ENCODE results near the gene KCNAB1. TPM values are rescaled to one million over a fixed set of nuclear protein-coding genes. Genes with fewer than 3 reads are reported as not detected.
"Not testable (repeated sequence)": the region's sequence is repeated elsewhere in the genome, so short reads cannot be mapped to it uniquely, and the experiment has no call there.

KCNAB1 gene
- total RNA-seq, 2 experiments from 2014 or later = 0.09 TPM; not detected in 1

DNA sequence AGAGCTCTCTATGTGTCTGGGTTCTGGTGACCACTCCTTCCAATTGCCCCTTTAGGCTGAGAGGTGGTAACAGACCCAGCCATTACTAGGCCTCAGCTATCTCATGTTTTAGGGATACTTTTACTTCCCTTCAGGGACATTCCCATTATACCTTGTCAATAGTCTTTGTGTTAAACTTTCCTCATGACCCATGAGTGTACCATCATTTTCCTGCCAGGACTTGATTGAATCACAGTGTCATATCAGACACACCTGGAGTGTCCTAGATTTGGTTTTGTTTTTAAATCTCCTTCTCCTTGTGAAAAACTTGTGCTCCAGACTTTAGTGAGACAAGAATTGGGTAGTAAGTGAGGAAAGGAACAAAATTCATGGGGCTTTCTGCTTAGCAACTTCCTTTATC, 136.6 kb downstream of the KCNAB1 start:
- H3K36me3 Mint-ChIP-seq = no peaks in the 10 kb centered on the region
- no peaks in the 10 kb centered on the region for H3K4me1 Mint-ChIP-seq
- POLR2A ChIA-PET = no interaction called here
- no peak overlapping the region for H3K4me3 Mint-ChIP-seq
- no peak for ATAC-seq (ENCODE audit: low read depth)
- no peak for DNase-seq
- H3K9me3 Mint-ChIP-seq = no peaks in the 10 kb centered on the region
- no peak overlapping the region for H3K27ac Mint-ChIP-seq
- peaks cover 11% of the 10 kb centered on the region for H3K27me3 Mint-ChIP-seq

DNA sequence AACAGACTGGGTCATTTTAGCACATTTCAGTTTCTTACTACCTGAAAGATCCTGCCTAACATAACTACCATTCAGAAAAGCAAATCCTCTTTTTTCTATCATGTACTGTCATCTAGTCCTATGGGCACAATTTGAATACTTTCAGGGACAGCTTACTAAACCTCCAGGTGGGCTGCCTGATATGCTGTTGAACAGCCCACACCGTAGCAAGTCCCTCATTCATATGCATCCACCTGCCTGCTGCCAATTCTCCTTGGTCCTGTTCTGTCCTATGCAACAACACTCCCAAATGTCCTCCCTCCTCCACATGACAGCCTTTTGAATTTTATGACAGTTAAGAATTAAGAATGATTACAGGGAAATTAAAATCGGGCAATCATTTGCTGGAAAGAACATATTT, 137.9 kb downstream of the KCNAB1 start:
- POLR2A ChIA-PET = no interaction called here
- Mint-ChIP-seq H3K27ac (no peak overlapping the region), H3K4me3 (no peak overlapping the region), H3K36me3 (no peaks in the 10 kb centered on the region), H3K27me3 (peaks cover 22% of the 10 kb centered on the region), H3K4me1 (no peaks in the 10 kb centered on the region), H3K9me3 (no peaks in the 10 kb centered on the region)
- DNase-seq (no peak), ATAC-seq (ENCODE audit: low read depth) (no peak)

DNA sequence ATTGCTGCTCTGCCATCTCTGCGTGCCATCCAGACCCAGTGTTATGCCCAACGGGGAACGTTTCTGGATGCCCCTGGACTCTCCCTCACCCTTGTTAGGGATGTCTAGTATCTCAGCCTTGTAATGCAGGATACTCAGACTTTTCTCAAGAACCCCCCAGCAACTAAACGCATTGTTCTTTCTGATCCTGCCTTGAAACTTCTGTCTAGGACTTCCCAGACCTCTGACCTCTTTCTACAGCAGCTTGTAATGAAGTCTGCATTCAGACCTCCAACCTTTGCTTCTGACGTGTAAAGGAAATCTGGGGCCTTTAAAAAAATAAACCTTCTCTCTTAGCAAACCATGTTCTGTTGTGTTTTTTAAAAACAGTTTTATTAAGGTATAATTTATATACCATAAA, 139.5 kb downstream of the KCNAB1 start:
- Mint-ChIP-seq H3K27ac (no peak overlapping the region), H3K9me3 (no peaks in the 10 kb centered on the region), H3K36me3 (no peaks in the 10 kb centered on the region), H3K27me3 (peaks cover 21% of the 10 kb centered on the region), H3K4me3 (no peak overlapping the region), H3K4me1 (no peaks in the 10 kb centered on the region)
- POLR2A ChIA-PET = no interaction called here
- DNase-seq (no peak), ATAC-seq (ENCODE audit: low read depth) (no peak)

GRCh38 chr3:156260331-156260730, 140.0 kb downstream of the KCNAB1 start:
- Mint-ChIP-seq H3K36me3 (no peaks in the 10 kb centered on the region), H3K4me3 (no peak overlapping the region), H3K27me3 (peaks cover 20% of the 10 kb centered on the region), H3K9me3 (no peaks in the 10 kb centered on the region), H3K4me1 (no peaks in the 10 kb centered on the region), H3K27ac (no peak overlapping the region)
- DNase-seq (no peak), ATAC-seq (ENCODE audit: low read depth) (no peak)
- POLR2A ChIA-PET = no interaction called here

DNA sequence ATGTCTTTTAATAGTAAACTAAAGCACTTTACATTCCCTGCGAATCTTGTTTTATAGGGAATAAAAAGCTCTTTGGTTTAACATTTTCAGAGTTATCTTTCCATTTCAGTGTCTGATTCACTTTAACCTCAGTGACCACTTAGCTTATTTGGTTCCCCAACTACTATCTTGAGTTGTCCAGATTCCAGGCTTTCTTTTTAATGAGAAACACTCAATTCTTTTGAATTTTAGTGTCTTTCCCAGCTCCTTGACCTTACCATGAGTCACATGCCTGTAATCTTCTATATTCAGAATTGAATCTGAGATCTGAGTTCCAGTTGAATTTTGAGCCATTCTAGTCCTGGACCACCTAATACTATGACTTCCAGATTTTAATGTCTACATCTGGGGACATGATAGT, 144.4 kb downstream of the KCNAB1 start:
- Mint-ChIP-seq H3K4me1 (no peaks in the 10 kb centered on the region), H3K9me3 (no peaks in the 10 kb centered on the region), H3K27ac (no peak overlapping the region), H3K4me3 (no peak overlapping the region), H3K36me3 (no peaks in the 10 kb centered on the region), H3K27me3 (peaks cover 15% of the 10 kb centered on the region)
- no peak for ATAC-seq (ENCODE audit: low read depth)
- no peak for DNase-seq
- POLR2A ChIA-PET = no interaction called here

GRCh38 chr3:156271508-156271907, 151.1 kb downstream of the KCNAB1 start:
- H3K27ac Mint-ChIP-seq = no peak overlapping the region
- H3K27me3 Mint-ChIP-seq = peaks cover 14% of the 10 kb centered on the region
- DNase-seq = no peak
- ATAC-seq (ENCODE audit: low read depth) = no peak
- H3K9me3 Mint-ChIP-seq = no peaks in the 10 kb centered on the region
- no peaks in the 10 kb centered on the region for H3K4me1 Mint-ChIP-seq
- no peaks in the 10 kb centered on the region for H3K36me3 Mint-ChIP-seq
- POLR2A ChIA-PET = no interaction called here
- no peak overlapping the region for H3K4me3 Mint-ChIP-seq

GRCh38 chr3:156271995-156272719, 151.8 kb downstream of the KCNAB1 start:
- no peak for ATAC-seq (ENCODE audit: low read depth)
- no peak for DNase-seq
- H3K27me3 Mint-ChIP-seq = peaks cover 14% of the 10 kb centered on the region
- no peaks in the 10 kb centered on the region for H3K36me3 Mint-ChIP-seq
- POLR2A ChIA-PET = no interaction called here
- no peaks in the 10 kb centered on the region for H3K4me1 Mint-ChIP-seq
- no peak overlapping the region for H3K4me3 Mint-ChIP-seq
- no peaks in the 10 kb centered on the region for H3K9me3 Mint-ChIP-seq
- no peak overlapping the region for H3K27ac Mint-ChIP-seq

DNA sequence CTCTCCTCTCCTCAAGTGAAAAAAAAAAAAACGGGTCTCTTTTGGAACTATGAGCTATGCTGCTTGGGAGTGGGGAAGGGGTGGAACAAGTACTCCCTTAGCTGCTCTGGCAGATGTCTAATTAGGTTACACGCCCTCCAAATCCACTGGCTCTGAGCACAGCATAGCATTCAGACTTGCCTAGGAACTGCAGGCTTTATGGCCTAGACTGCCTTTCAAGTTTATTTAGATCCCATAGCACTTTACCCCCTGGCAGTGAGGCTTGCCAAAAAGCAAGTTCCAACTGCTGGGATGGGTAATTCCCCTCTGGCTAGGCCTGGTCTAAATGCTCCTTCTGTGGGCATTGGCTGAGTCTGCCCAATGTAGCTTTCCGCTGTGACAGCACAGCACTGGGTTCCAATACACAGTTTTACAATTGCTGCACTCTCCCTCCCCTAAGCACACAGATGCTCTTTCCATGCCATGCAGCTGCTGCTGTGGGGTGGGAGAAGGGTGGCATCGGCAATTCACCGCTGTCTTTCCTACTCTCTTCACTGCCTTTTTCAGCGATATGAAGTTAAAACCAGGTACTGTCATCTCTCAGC, 152.8 kb downstream of the KCNAB1 start:
- H3K27me3 Mint-ChIP-seq = peaks cover 14% of the 10 kb centered on the region
- DNase-seq (no peak), ATAC-seq (ENCODE audit: low read depth) (no peak)
- POLR2A ChIA-PET = no interaction called here
- no peaks in the 10 kb centered on the region for H3K4me1 Mint-ChIP-seq
- no peaks in the 10 kb centered on the region for H3K36me3 Mint-ChIP-seq
- no peak overlapping the region for H3K4me3 Mint-ChIP-seq
- H3K27ac Mint-ChIP-seq = no peak overlapping the region
- no peaks in the 10 kb centered on the region for H3K9me3 Mint-ChIP-seq

DNA sequence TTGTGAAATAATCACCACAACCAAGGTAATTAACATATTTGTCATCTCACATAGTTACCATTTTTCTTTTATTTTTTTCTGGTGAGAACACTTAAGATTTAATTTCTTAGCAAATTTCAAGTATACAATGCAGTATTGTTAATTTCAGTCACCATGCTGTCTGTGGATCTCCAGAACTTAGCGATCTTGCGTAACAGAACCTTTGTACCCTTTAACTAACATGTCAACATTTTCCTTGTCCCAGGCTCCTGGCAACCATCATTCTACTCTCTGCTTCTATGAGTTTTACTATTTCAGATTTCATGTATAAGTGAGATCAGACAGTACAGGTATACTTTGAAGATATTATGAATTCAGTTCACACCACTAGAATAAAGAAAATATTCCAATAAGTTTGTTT, 154.4 kb downstream of the KCNAB1 start:
- Mint-ChIP-seq H3K36me3 (no peaks in the 10 kb centered on the region), H3K4me3 (no peak overlapping the region), H3K9me3 (no peaks in the 10 kb centered on the region), H3K4me1 (no peaks in the 10 kb centered on the region), H3K27me3 (peaks cover 16% of the 10 kb centered on the region), H3K27ac (no peak overlapping the region)
- DNase-seq (no peak), ATAC-seq (ENCODE audit: low read depth) (no peak)
- POLR2A ChIA-PET = no interaction called here

DNA sequence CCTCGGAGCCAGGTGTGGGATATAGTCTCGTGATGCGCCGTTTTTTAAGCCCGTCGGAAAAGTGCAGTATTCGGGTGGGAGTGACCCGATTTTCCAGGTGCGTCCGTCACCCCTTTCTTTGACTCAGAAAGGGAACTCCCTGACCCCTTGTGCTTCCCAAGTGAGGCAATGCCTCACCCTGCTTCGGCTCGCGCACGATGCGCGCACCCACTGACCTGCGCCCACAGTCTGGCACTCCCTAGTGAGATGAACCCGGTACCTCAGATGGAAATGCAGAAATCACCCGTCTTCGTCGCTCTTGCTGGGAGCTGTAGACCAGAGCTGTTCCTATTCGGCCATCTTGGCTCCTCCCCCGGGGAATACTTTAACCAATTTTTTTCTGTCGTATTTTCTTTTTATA, 164.3 kb downstream of the KCNAB1 start:
- POLR2A ChIA-PET; H3K9me3 Mint-ChIP-seq; H3K27ac Mint-ChIP-seq; H3K4me3 Mint-ChIP-seq; DNase-seq; H3K36me3 Mint-ChIP-seq; H3K4me1 Mint-ChIP-seq; ATAC-seq (ENCODE audit: low read depth): not testable (repeated sequence)
- H3K27me3 Mint-ChIP-seq = peaks cover 16% of the 10 kb centered on the region

DNA sequence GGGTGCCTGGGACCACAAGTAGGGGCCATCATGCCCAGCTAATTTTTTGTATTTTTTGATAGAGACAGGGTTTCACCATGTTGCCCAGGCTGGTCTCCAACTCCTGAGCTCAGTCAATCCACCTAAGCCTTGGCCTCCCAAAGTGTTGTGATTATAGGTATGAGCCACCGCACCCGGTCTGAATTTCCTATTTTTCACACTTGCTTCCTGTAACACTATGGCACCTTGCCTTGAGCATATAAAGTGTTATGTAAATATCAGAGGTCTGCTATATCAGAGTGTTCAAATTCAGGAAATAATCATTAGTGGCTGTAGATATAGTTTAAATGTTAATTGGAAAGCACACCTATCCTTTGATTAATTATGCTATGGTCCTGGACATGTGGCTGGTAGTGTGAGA, 165.2 kb downstream of the KCNAB1 start:
- Mint-ChIP-seq H3K9me3 (no peaks in the 10 kb centered on the region), H3K4me1 (no peaks in the 10 kb centered on the region), H3K36me3 (no peaks in the 10 kb centered on the region), H3K27ac (no peak overlapping the region), H3K27me3 (peaks cover 26% of the 10 kb centered on the region), H3K4me3 (no peak overlapping the region)
- POLR2A ChIA-PET = no interaction called here
- no peak for DNase-seq
- ATAC-seq (ENCODE audit: low read depth) = no peak

- Mint-ChIP-seq H3K27ac (no peak overlapping the region), H3K4me3 (no peak overlapping the region), H3K27me3 (peaks cover 64% of the 10 kb centered on the region), H3K4me1 (no peaks in the 10 kb centered on the region), H3K9me3 (no peaks in the 10 kb centered on the region), H3K36me3 (no peaks in the 10 kb centered on the region)
- DNase-seq (no peak), ATAC-seq (ENCODE audit: low read depth) (no peak)
- POLR2A ChIA-PET = no interaction called here
Measured at GRCh38 chr3:156290924-156291271, 170.5 kb downstream of the KCNAB1 start.

- Mint-ChIP-seq H3K4me1 (no peaks in the 10 kb centered on the region), H3K9me3 (no peaks in the 10 kb centered on the region), H3K36me3 (no peaks in the 10 kb centered on the region), H3K4me3 (peak overlapping the region; percentile 29), H3K27ac (no peak overlapping the region), H3K27me3 (peaks cover 66% of the 10 kb centered on the region)
- POLR2A ChIA-PET = no interaction called here
- ATAC-seq (ENCODE audit: low read depth) = peak; percentile 64
- DNase-seq = peak; percentile 32
Measured at GRCh38 chr3:156291272-156292123, 171.1 kb downstream of the KCNAB1 start.

DNA sequence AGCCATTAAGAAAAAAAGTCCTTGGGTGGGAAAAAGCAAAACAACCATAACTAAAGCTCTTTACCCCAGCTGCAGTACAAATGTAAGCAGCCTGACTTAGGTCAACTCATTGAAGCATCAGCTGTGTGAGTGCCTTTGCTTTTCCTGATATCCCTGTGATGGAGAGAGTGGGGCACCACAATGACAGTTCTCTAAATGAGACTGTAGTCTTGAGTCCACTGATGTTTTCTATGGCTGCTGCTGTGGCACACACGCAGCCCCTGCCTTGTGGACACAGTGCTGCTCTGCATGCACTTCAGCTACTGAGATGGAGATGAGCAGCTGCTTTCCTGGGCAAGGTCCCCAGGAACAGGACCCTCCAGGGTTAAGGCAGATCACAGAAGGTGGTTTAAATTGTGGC, 173.2 kb downstream of the KCNAB1 start:
- no peaks in the 10 kb centered on the region for H3K4me1 Mint-ChIP-seq
- H3K27me3 Mint-ChIP-seq = peaks cover 61% of the 10 kb centered on the region
- POLR2A ChIA-PET = no interaction called here
- DNase-seq (no peak), ATAC-seq (ENCODE audit: low read depth) (no peak)
- H3K4me3 Mint-ChIP-seq = no peak overlapping the region
- no peaks in the 10 kb centered on the region for H3K36me3 Mint-ChIP-seq
- H3K27ac Mint-ChIP-seq = no peak overlapping the region
- H3K9me3 Mint-ChIP-seq = no peaks in the 10 kb centered on the region
